DND-41 (cell line): ENCODE data around the gene INPP5A.

Experiments used
- ATAC-seq: fragments of 200-7000 bp; cut with Tn5 transposase; 3 replicates; pipeline ENCODE4 v1.9.1; 2021; ENCODE audit warnings: low read depth; ENCODE audit not compliant: insufficient read depth
- DNase-seq: peaks from one replicate; pipeline ENCODE4 v3.0.0-alpha.2; 2020
- H2AFZ ChIP-seq: 2 replicates; pipeline ENCODE4 v1.6.0; 2012; ENCODE audit warnings: low read depth, low read length
- H3K27ac ChIP-seq: 2 replicates; pipeline ENCODE4 v1.5.1; 2012; ENCODE audit warnings: low read length, inconsistent platforms
- H3K27me3 ChIP-seq: fragments of 200-600 bp; sonication (generic); 2 replicates; pipeline ENCODE4 v1.6.0; 2012; ENCODE audit warnings: low read length, mild to moderate bottlenecking, inconsistent platforms; ENCODE audit not compliant: insufficient read depth, poor library complexity
- H3K36me3 ChIP-seq: 2 replicates; pipeline ENCODE4 v1.5.1; 2012; ENCODE audit warnings: low read length, inconsistent platforms; ENCODE audit not compliant: insufficient read depth
- H3K4me1 ChIP-seq: 2 replicates; pipeline ENCODE4 v1.5.1; 2012; ENCODE audit warnings: mild to moderate bottlenecking, low read length; ENCODE audit not compliant: insufficient read depth
- H3K4me2 ChIP-seq: 2 replicates; pipeline ENCODE4 v1.6.0; 2012; ENCODE audit warnings: mild to moderate bottlenecking, moderate library complexity, low read length, inconsistent platforms; ENCODE audit not compliant: insufficient read depth
- H3K4me3 ChIP-seq, 2 experiments: fragments of 200-600 bp in 1 of 2; shearing (Covaris generic) in 1 of 2; 2 replicates each; pipeline ENCODE4 v1.5.1; 2012 to 2016; ENCODE audit warnings: inconsistent platforms in 2 of 2, low read length in 2 of 2, mild to moderate bottlenecking in 2 of 2, low read depth in 1 of 2, moderate library complexity in 1 of 2
- H3K79me2 ChIP-seq: 2 replicates; pipeline ENCODE4 v1.6.0; 2012; ENCODE audit warnings: low read length, inconsistent platforms; ENCODE audit not compliant: insufficient read depth
- H3K9ac ChIP-seq: 2 replicates; pipeline ENCODE4 v1.6.0; 2012; ENCODE audit warnings: low read depth, mild to moderate bottlenecking, inconsistent platforms, low read length, moderate library complexity
- H3K9me3 ChIP-seq: 2 replicates; pipeline ENCODE4 v1.5.1; 2012; ENCODE audit warnings: low read length, moderate library complexity, mild to moderate bottlenecking, inconsistent platforms; ENCODE audit not compliant: insufficient read depth, severe bottlenecking
- H4K20me1 ChIP-seq: 2 replicates; pipeline ENCODE4 v1.6.0; 2012; ENCODE audit warnings: low read length; ENCODE audit not compliant: insufficient read depth
- EZH2 ChIP-seq: IDR thresholded peaks from 3 replicates; pipeline ENCODE4 v1.6.1; 2012; ENCODE audit warnings: borderline replicate concordance, low read depth, mild to moderate bottlenecking, moderate library complexity, low read length, inconsistent platforms; ENCODE audit not compliant: severe bottlenecking
- TF ChIP-seq, protein P1 (sequence below): IDR thresholded peaks from 2 replicates; pipeline ENCODE4 v1.5.1; 2012; ENCODE audit warnings: borderline replicate concordance, low read length, moderate library complexity, mild to moderate bottlenecking; ENCODE audit not compliant: poor library complexity, severe bottlenecking; ENCODE audit errors: extremely low read depth

The INPP5A gene

DNA sequence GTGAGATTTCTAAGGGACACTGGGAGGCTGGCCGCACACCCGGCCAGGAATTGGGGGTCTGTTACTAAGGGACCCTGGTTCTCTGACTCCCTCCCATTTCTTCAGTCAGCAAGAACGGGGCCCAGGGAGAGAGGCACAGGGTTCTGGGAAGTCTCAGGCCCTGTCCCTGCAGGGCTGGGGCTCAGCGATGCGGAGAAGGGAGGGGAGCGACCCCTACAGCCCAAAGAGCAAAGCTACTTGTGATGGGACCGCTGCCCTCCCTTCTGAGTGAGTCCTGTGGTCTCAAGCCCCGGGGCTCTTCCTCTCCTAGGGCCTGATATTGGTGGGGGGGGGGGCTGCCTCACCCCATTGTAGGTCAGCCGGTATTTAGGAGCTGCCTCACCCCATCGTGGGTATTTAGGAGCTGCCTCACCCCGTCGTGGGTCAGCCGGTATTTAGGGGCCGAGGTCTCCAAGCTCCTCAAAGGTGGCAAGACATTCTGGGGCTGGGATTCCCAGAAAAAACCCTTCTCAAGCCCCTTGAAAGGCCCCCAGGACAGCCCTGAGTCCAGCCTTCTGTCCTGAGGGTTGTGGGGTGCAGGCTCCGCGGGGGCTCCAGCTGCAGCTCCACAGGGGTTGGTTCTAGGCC is 265.2 kb downstream of the INPP5A start:
- ATAC-seq, result no peak
- TF ChIP-seq, protein P1, sequence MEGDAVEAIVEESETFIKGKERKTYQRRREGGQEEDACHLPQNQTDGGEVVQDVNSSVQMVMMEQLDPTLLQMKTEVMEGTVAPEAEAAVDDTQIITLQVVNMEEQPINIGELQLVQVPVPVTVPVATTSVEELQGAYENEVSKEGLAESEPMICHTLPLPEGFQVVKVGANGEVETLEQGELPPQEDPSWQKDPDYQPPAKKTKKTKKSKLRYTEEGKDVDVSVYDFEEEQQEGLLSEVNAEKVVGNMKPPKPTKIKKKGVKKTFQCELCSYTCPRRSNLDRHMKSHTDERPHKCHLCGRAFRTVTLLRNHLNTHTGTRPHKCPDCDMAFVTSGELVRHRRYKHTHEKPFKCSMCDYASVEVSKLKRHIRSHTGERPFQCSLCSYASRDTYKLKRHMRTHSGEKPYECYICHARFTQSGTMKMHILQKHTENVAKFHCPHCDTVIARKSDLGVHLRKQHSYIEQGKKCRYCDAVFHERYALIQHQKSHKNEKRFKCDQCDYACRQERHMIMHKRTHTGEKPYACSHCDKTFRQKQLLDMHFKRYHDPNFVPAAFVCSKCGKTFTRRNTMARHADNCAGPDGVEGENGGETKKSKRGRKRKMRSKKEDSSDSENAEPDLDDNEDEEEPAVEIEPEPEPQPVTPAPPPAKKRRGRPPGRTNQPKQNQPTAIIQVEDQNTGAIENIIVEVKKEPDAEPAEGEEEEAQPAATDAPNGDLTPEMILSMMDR, result no peak
- no peak for TF ChIP-seq EZH2
- no peaks in the 10 kb centered on the region for H3K27me3 ChIP-seq
- no peak overlapping the region for H3K4me3 ChIP-seq
- DNase-seq, result no peak
- no peak overlapping the region for H3K27ac ChIP-seq
- no peaks in the 10 kb centered on the region for H3K9me3 ChIP-seq
- H3K79me2 ChIP-seq, result no peaks in the 10 kb centered on the region
- H4K20me1 ChIP-seq, result no peaks in the 10 kb centered on the region
- no peak overlapping the region for H3K4me2 ChIP-seq
- no peaks in the 10 kb centered on the region for H3K36me3 ChIP-seq
- no peak overlapping the region for H3K9ac ChIP-seq
- no peaks in the 10 kb centered on the region for H3K4me1 ChIP-seq
- no peak overlapping the region for H2AFZ ChIP-seq

DNA sequence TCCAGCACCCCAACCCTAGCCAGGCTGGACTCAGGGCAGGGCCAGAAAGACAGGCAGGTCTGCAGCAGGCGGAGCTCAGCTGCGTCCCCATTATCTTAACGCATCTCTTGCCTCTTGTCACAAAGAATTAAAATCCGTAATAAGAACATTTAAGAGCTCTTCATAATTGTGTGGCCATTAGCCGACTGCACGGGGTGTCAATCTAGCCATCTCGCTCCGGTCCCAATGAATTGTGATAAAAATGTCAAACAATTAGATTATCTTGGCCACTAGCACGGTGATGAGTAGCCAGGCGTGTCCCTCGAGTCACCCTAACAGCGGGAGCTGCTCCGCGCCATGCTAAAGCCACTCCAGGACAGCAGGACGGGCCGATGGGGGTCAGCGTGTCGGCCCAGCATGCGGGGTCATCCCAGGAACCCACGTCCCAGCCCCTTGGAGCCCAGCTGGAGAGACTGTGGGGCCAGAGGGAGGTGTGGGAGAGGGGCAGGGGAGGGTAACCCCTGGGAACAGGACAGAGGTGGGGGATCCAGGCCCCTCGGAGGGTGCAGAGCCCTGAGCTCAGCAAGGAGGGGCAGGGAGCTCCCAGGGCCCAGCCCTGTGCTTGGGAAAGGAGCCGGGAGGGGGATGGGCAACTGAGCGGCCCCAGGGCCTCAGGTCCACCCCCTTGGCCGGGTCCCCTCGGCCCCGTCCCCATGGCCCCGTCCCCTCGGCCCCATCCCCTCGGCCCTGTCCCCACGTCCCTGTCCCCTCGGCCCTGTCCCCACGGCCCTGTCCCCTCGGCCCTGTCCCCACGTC is 266.0 kb downstream of the INPP5A start:
- no peak overlapping the region for H2AFZ ChIP-seq
- H3K4me3 ChIP-seq, result no peak overlapping the region
- H3K36me3 ChIP-seq, result no peaks in the 10 kb centered on the region
- no peak overlapping the region for H3K9ac ChIP-seq
- DNase-seq, result no peak
- H3K9me3 ChIP-seq, result no peaks in the 10 kb centered on the region
- H3K4me2 ChIP-seq, result no peak overlapping the region
- no peaks in the 10 kb centered on the region for H3K4me1 ChIP-seq
- H4K20me1 ChIP-seq, result no peaks in the 10 kb centered on the region
- no peak overlapping the region for H3K27ac ChIP-seq
- no peak for ATAC-seq
- no peak for TF ChIP-seq EZH2
- no peaks in the 10 kb centered on the region for H3K27me3 ChIP-seq
- H3K79me2 ChIP-seq, result no peaks in the 10 kb centered on the region

DNA sequence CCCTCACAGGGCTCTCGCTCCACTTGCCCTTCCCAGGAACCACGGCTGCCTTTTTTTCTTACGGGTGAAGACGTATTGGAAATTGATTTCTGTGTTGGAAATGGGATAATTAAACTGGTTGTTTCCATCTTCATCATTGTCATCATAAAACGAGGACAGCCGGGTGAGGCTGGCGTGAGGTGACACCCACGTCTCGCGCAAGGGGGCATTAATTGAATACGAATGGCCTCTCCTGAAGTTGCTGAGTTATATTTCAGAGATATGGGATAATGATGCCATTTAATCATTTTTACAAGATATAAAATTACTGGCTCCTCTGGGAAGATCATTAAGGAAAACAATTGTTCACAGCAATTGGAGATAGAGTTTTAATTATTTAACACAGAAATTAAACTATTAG is 266.7 kb downstream of the INPP5A start:
- no peaks in the 10 kb centered on the region for H4K20me1 ChIP-seq
- no peaks in the 10 kb centered on the region for H3K79me2 ChIP-seq
- H3K9ac ChIP-seq, result no peak overlapping the region
- no peaks in the 10 kb centered on the region for H3K36me3 ChIP-seq
- DNase-seq, result no peak
- H3K4me2 ChIP-seq, result no peak overlapping the region
- no peak overlapping the region for H3K4me3 ChIP-seq
- H3K9me3 ChIP-seq, result no peaks in the 10 kb centered on the region
- H3K27me3 ChIP-seq, result no peaks in the 10 kb centered on the region
- ATAC-seq, result no peak
- no peaks in the 10 kb centered on the region for H3K4me1 ChIP-seq
- no peak overlapping the region for H3K27ac ChIP-seq
- TF ChIP-seq, protein P1, result no peak
- TF ChIP-seq EZH2, result no peak
- H2AFZ ChIP-seq, result no peak overlapping the region

DNA sequence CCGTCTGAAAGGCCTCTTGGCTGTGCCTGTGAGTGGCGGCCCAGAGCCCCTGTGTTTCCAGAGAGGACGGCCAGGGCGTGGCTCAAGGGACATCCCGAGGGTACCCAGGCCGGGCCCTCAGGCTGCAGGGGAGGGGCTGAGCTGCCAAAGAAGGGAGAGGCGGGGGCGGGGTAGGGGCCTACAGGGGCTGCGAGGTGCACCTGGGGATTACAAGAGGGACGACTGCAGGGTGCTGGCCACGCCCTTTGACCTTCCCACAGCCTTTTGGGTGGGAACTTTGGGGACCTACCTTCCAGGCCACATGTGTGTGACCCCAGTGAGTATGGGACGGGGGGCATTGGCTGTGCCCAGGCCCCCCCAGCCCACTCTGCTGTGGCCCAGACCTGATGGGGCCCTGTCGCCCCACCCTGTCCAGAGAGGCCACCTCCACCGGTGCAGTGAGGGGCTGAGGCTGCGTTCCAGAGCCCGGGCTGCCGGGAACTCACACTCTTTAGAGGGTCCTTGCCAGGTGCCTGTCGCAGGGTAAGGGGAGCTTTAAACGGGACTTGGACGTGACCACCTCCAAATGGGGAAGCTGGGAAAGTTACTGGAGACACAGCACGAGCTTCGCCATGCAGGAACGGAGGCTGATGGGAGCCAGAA is 267.3 kb downstream of the INPP5A start:
- no peaks in the 10 kb centered on the region for H3K4me1 ChIP-seq
- H3K27ac ChIP-seq, result no peak overlapping the region
- no peak overlapping the region for H3K4me3 ChIP-seq
- TF ChIP-seq EZH2, result no peak
- TF ChIP-seq, protein P1, result no peak
- H3K9ac ChIP-seq, result no peak overlapping the region
- no peaks in the 10 kb centered on the region for H3K36me3 ChIP-seq
- ATAC-seq (no peak), DNase-seq (no peak)
- no peaks in the 10 kb centered on the region for H3K79me2 ChIP-seq
- no peak overlapping the region for H3K4me2 ChIP-seq
- H3K9me3 ChIP-seq, result no peaks in the 10 kb centered on the region
- H4K20me1 ChIP-seq, result no peaks in the 10 kb centered on the region
- no peak overlapping the region for H2AFZ ChIP-seq
- no peaks in the 10 kb centered on the region for H3K27me3 ChIP-seq
